Lower lobe of right lung (tissue), 2 donors: Measurements from ENCODE around the gene YY1AP1. TPM values are rescaled to one million over a fixed set of nuclear protein-coding genes. Genes with fewer than 3 reads are reported as not detected.
"Not testable (repeated sequence)": the region's sequence is repeated elsewhere in the genome, so short reads cannot be mapped to it uniquely, and the experiment has no call there.

ENCODE experiments used
- ATAC-seq, 2 donors: fragments of 200-7000 bp; cut with Tn5 transposase; one replicate each; pipeline ENCODE4 v1.9.1; 2020 to 2022; ENCODE audit warnings: mild to moderate bottlenecking in 2 of 2, moderate library complexity in 2 of 2
- DNase-seq: peaks from one replicate; pipeline ENCODE4 v3.0.0-alpha.2; 2020
- H3K27ac ChIP-seq: fragments of 200-600 bp; one replicate; pipeline ENCODE4 v1.8.0; 2022
- H3K27me3 ChIP-seq: fragments of 200-600 bp; one replicate; pipeline ENCODE4 v1.8.0; 2022; ENCODE audit warnings: low read depth
- H3K36me3 ChIP-seq: fragments of 200-600 bp; one replicate; pipeline ENCODE4 v1.8.0; 2022; ENCODE audit warnings: mild to moderate bottlenecking
- H3K4me1 ChIP-seq: fragments of 200-600 bp; one replicate; pipeline ENCODE4 v1.8.0; 2022
- H3K4me3 ChIP-seq: fragments of 200-600 bp; one replicate; pipeline ENCODE4 v1.8.0; 2022; ENCODE audit warnings: mild to moderate bottlenecking
- H3K9me3 ChIP-seq: fragments of 200-600 bp; one replicate; pipeline ENCODE4 v1.8.0; 2022
- intact Hi-C: fragments of 100-400 bp; cut with DNase I; formaldehyde crosslinking; loops from one replicate; pipeline ENCODE4 v1.11.0; 2022
- total RNA-seq: library from RNA; stranded (reverse); fragmentation: NEBNext Ultra II Directional; extraction: Animal tissue kit (Norgen Biotek cat#: 25700); gene quantifications from one replicate; pipeline ENCODE4 v1.2.1, GENCODE V29; 2021
- TF ChIP-seq, protein P1 (sequence below): fragments of 200-600 bp; IDR thresholded peaks from one replicate; pipeline ENCODE4 v1.8.0; 2022; ENCODE audit warnings: antibody characterized with exemption, mild to moderate bottlenecking
- donor health status: DM: no; HTN: yes; CAD: no; lungs with severe emphysema.

Gene YY1AP1
- total RNA-seq, 1 donor from 2014 or later: 55.3 TPM

DNA sequence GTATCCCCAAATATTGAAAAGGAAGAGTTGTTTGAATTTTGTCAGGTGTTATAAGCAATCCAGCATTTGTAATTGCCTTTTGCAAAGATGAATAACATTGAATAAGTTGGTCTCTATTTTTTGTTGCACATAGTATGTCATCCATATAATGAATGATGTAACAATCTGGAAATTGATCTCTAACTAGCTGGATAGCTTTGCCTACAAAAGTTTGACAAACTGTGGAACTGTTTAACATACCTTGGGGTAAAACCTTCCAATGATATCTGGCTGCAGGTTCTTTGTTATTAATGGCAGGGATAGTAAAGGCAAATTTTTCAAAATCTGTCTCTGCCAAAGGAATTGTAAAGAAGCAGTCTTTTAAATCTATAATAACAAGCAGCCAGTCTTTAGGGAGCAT, 8.0 kb upstream of the YY1AP1 start:
- ATAC-seq: no peak
- intact Hi-C loops: no loop called here
- DNase-seq: no peak

DNA sequence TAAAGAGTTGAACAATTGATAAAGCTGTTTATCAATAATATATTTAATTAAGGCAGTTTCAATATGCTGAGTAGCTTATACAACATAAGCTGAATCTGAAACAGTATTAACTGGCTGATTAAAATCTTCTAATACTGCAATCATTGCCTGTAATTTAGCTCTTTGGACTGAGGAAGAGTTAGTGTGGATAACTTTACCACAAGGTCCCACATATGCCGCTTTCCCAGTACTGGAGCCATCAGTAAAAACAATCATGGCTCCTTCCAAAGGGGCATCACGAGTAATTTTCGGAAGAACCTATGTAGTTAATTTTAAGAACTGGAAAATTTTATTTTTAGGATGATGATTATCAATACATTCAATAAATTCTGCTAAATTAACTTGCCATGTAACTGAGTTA, 7.0 kb upstream of the YY1AP1 start:
- TF ChIP-seq, protein P1, sequence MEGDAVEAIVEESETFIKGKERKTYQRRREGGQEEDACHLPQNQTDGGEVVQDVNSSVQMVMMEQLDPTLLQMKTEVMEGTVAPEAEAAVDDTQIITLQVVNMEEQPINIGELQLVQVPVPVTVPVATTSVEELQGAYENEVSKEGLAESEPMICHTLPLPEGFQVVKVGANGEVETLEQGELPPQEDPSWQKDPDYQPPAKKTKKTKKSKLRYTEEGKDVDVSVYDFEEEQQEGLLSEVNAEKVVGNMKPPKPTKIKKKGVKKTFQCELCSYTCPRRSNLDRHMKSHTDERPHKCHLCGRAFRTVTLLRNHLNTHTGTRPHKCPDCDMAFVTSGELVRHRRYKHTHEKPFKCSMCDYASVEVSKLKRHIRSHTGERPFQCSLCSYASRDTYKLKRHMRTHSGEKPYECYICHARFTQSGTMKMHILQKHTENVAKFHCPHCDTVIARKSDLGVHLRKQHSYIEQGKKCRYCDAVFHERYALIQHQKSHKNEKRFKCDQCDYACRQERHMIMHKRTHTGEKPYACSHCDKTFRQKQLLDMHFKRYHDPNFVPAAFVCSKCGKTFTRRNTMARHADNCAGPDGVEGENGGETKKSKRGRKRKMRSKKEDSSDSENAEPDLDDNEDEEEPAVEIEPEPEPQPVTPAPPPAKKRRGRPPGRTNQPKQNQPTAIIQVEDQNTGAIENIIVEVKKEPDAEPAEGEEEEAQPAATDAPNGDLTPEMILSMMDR: no peak
- H3K9me3 ChIP-seq: no peaks in the 10 kb centered on the region
- peaks cover 8% of the 10 kb centered on the region for H3K4me1 ChIP-seq
- H3K27ac ChIP-seq: no peak overlapping the region
- intact Hi-C loops: no loop called here
- no peak for DNase-seq
- H3K27me3 ChIP-seq: no peaks in the 10 kb centered on the region
- no peak for ATAC-seq
- H3K36me3 ChIP-seq: peaks cover 10% of the 10 kb centered on the region
- H3K4me3 ChIP-seq: no peak overlapping the region

More for the DNA sequence above, 8.0 kb upstream of the YY1AP1 start:
- H3K4me3 ChIP-seq: no peak overlapping the region
- no peak overlapping the region for H3K27ac ChIP-seq
- H3K27me3 ChIP-seq: no peaks in the 10 kb centered on the region
- TF ChIP-seq, protein P1: no peak
- H3K4me1 ChIP-seq: peaks cover 8% of the 10 kb centered on the region
- H3K36me3 ChIP-seq: peaks cover 8% of the 10 kb centered on the region
- H3K9me3 ChIP-seq: no peaks in the 10 kb centered on the region

DNA sequence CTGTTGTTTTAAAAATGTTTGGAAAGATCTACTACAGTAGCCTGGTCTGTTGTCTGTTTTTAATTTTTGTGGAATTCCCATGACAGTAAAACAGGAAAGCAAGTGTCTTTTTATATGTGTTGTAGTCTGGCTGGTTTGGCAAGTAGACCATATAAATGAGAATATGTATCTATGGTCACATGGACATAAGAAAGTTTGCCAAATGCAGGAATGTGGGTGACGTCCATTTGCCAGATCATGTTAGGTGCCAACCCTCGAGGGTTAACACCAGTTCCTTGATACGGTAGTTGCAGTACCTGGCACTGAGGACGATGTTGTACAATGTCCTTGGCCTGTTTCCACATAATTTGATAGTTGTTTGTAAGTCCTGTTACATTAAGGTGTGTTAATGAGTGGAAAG, 6.5 kb upstream of the YY1AP1 start:
- intact Hi-C loops: no loop called here
- DNase-seq (no peak), ATAC-seq (peak; percentile 38 to 39)
- TF ChIP-seq, protein P1: no peak
- Histone ChIP-seq H3K27ac (no peak overlapping the region), H3K9me3 (no peaks in the 10 kb centered on the region), H3K27me3 (no peaks in the 10 kb centered on the region), H3K4me3 (no peak overlapping the region), H3K36me3 (peaks cover 10% of the 10 kb centered on the region), H3K4me1 (peaks cover 12% of the 10 kb centered on the region)

DNA sequence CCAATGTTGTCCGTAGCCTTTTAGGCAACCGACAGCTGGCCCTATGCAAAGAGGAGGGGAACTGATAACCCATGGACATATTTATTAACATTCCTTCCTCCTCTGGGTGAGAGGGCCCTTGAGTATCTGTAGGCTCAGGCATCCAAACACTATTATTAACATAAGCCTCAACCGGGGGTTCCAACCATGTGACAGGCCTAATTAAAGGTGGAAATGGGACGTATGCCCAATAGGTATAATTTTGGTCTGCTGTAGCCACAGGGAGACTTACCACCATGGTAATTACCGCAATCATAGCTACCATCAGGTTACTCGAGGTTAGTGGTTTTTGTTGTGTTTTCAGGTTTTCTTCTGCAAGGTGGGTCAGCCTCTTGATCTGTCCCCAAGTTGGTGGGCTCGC, 5.6 kb upstream of the YY1AP1 start:
- no peak for ATAC-seq
- H3K4me1 ChIP-seq: peaks cover 19% of the 10 kb centered on the region

DNA sequence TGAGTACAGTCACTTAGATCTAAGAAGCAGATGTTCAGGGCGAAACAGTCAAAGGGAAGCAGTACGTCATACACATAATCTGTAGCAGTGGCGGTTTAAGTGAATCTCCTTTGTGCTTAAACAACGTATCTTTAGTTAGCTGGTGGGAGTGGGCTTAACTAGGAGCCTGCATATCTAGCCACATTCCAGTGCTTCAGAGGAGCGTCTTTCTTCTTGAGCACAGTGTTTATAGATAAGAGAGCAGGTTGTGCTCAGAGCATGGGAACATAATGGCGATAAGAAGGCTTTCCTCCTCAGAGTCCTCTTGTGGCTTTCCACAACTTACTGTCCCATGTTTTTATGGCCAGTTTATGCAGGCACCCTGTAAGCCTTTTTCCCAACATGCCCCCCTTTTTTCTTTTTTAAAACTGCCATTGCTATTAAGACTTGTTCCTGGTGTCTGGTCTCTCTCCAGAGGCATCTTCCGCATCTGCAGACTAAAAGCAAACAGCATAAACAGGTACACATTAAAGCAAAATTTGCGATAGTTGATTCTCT, 3.5 kb upstream of the YY1AP1 start:
- intact Hi-C loops: no loop called here
- H3K9me3 ChIP-seq: no peaks in the 10 kb centered on the region
- TF ChIP-seq, protein P1: no peak
- ATAC-seq (no peak), DNase-seq (no peak)
- H3K4me3 ChIP-seq: no peak overlapping the region
- peaks cover 19% of the 10 kb centered on the region for H3K4me1 ChIP-seq
- peaks cover 10% of the 10 kb centered on the region for H3K36me3 ChIP-seq
- no peak overlapping the region for H3K27ac ChIP-seq
- no peaks in the 10 kb centered on the region for H3K27me3 ChIP-seq

More for the DNA sequence above, 5.6 kb upstream of the YY1AP1 start:
- Histone ChIP-seq H3K9me3 (no peaks in the 10 kb centered on the region), H3K27me3 (no peaks in the 10 kb centered on the region), H3K27ac (no peak overlapping the region), H3K4me3 (no peak overlapping the region), H3K36me3 (peaks cover 10% of the 10 kb centered on the region)
- TF ChIP-seq, protein P1: no peak
- intact Hi-C loops: no loop called here
- no peak for DNase-seq

DNA sequence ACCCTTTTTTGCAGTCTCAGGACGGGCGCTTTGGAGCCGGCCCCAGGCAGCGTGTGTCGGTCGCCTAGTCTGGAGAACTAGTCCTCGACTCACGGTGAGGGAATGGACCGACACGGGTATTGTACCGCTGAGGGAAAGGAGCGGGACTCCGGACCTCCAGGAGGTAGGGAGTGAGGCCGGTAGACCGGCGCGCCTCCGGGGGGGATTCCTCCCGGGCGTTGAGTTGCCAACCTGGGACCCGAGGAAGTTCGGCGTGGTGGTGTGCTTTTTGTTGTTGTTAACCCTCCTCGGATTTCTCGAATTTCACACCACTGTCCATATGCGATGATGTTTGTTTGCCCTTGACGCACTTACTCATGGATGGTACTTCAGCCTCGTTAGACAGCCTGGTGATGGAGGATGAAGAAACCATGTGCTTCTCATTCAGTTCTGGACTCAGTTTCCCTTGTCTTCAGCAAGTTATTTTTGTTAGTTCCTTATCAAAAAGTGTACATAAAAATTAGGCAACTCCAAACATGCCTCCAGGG, 570 bp upstream of the YY1AP1 start, which contains the start of gene DAP3:
DAP3 (plus strand) TSS at position 11 of the 527 bp plus-strand sequence. CDS start 20,689 bp downstream, outside the sequence.
- Histone ChIP-seq H3K4me3 (peak within 1 kb of the TSS; percentile 98), H3K36me3 (peaks cover 10% of the 10 kb centered on the region), H3K4me1 (peaks cover 38% of the 10 kb centered on the region), H3K27ac (peak within 1 kb of the TSS; percentile 99)
- H3K9me3 ChIP-seq, H3K27me3 ChIP-seq, DNase-seq, intact Hi-C loops: not testable (repeated sequence)
- ATAC-seq: peak in 1 of 2 donors; percentile 6

DNA sequence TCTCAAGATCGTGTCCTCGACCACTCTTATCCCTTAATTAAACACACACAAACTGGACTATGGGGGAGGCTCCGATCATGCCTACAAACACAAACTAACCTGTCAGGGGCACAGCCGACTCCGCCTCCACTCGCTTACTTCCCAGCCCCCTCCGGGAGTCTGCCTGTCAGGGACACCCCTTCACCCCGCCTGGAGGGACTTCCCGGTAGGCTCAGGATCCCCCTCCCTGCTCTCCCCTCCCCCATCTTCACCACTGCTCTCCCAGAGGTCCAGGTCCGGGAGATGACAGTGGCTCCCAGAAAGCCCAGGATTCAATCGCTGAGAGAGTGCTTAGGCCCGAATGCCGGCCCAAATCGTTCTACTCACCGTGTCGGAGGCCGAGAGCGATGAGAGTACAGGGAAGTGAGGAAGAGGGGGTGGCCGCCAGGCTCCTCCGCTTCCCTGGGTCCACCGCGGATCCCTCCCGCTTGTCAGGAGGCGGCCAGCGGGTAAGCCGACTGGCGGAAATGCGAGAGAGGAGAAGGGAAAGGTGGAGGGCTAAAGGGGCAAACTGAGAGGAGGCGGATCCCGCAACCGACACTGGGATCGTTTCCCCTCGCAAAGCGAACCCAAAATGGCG, 760 bp downstream of the YY1AP1 start:
- DNase-seq, H3K9me3 ChIP-seq, intact Hi-C loops, H3K27me3 ChIP-seq: not testable (repeated sequence)
- H3K4me3 ChIP-seq: peak overlapping the region; percentile 98
- peak overlapping the region; percentile 99 for H3K27ac ChIP-seq
- peaks cover 12% of the 10 kb centered on the region for H3K36me3 ChIP-seq
- peaks cover 49% of the 10 kb centered on the region for H3K4me1 ChIP-seq
- ATAC-seq: peak; percentile 71 to 74
